NB4 (cell line): ENCODE measurements around the gene PDE4D.

Experiments
- CTCF ChIP-seq: IDR thresholded peaks from one replicate; pipeline ENCODE4 v1.5.1; 2012; ENCODE audit warnings: low read depth, low read length
- POLR2A ChIP-seq: IDR thresholded peaks from 2 replicates; pipeline ENCODE4 v1.6.1; 2011; ENCODE audit warnings: mild to moderate bottlenecking; ENCODE audit not compliant: insufficient read length; ENCODE audit errors: extremely low read depth

- TF ChIP-seq CTCF (no peak), POLR2A (no peak)
Observed at GRCh38 chr5:58969795-58970194, 923.7 kb downstream of the PDE4D start.
